GM18861 (cell line): ENCODE data around the gene KLK3.
"Not testable (repeated sequence)": the region's sequence is repeated elsewhere in the genome, so short reads cannot be mapped to it uniquely, and the experiment has no call there.

Experiments
- ATAC-seq: cut with Tn5 transposase; IDR thresholded peaks from one replicate; pipeline ENCODE4 v1.9.1; 2021; ENCODE audit not compliant: unreplicated experiment

KLK3 gene

DNA sequence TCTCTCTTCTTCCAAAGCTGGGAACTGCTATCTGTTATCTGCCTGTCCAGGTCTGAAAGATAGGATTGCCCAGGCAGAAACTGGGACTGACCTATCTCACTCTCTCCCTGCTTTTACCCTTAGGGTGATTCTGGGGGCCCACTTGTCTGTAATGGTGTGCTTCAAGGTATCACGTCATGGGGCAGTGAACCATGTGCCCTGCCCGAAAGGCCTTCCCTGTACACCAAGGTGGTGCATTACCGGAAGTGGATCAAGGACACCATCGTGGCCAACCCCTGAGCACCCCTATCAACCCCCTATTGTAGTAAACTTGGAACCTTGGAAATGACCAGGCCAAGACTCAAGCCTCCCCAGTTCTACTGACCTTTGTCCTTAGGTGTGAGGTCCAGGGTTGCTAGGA, 5.1 kb downstream of the KLK3 start:
- ATAC-seq: no peak

DNA sequence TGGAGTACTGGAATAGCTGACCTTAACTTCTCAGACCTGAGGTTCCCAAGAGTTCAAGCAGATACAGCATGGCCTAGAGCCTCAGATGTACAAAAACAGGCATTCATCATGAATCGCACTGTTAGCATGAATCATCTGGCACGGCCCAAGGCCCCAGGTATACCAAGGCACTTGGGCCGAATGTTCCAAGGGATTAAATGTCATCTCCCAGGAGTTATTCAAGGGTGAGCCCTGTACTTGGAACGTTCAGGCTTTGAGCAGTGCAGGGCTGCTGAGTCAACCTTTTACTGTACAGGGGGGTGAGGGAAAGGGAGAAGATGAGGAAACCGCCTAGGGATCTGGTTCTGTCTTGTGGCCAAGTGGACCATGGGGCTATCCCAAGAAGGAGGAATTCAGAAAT, 6.3 kb downstream of the KLK3 start:
- ATAC-seq: no peak

DNA sequence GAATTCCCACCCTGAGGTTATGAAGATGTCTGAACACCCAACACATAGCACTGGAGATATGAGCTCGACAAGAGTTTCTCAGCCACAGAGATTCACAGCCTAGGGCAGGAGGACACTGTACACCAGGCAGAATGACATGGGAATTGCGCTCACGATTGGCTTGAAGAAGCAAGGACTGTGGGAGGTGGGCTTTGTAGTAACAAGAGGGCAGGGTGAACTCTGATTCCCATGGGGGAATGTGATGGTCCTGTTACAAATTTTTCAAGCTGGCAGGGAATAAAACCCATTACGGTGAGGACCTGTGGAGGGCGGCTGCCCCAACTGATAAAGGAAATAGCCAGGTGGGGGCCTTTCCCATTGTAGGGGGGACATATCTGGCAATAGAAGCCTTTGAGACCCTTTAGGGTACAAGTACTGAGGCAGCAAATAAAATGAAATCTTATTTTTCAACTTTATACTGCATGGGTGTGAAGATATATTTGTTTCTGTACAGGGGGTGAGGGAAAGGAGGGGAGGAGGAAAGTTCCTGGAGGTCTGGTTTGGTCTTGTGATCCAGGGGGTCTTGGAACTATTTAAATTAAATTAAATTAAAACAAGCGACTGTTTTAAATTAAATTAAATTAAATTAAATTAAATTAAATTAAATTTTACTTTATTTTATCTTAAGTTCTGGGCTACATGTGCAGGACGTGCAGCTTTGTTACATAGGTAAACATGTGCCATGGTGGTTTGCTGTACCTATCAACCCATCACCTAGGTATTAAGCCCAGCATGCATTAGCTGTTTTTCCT, 7.0 kb downstream of the KLK3 start:
- ATAC-seq: no peak

- ATAC-seq: no peak
These were observed 14.8 kb downstream of the KLK3 start for GRCh38 chr19:50869479-50869878.

GRCh38 chr19:50870417-50871089, 15.8 kb downstream of the KLK3 start:
- ATAC-seq: no peak

GRCh38 chr19:50873056-50873455, 18.3 kb downstream of the KLK3 start, which contains the start of gene KLK2:
Gene KLK2 (plus strand): TSS chr19:50873439. CDS start chr19:50873474, 35 bp downstream.
- ATAC-seq: no peak

DNA sequence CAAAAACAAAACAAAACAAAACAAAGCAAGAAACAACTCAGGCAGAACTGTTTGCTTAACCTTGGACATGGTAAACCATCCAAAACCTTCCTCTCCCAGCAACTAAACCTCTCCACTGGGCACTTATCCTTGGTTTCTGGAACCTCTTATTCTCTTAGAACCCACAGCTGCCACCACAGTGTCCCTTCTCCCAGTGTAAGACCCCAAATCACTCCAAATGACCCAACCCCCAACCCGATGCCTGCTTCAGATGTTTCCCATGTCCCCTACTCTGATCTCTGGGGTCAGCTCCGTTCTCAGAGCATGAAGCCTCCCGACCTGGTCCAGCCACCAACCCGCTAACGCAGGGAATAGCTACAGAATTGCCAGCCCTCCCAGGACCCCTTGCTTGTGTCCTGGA, 19.5 kb downstream of the KLK3 start:
- no peak for ATAC-seq

DNA sequence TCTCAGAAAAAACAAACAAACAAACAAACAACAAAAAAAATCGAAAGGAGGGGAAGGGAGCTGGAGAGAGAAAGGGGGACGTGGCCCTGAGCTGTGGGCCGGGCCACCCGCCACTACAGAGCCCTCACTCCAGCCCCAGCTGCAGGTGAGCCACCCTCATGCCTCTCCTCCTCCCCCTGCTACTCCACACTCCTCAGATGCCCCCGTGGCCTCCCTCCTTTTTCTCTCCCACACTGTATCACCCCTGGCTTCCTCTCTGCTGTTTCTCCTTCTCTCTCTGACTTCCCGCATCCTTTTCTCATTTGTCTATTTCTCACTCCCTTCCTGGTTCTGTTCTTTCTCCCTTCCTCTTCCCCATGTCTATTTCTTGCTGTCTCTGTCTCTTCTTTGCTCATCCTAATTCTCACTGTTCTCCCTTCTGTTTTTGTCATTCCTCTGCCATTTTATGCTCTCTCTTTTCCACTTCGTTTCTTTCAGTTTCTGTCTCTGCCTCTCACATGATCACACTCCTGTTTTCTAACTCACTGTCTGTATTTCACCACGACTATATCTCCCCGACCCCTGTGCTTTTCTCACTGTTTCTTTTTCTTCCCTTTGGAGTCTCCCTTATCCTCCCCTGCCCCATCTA, 21.2 kb downstream of the KLK3 start:
- ATAC-seq: no peak

DNA sequence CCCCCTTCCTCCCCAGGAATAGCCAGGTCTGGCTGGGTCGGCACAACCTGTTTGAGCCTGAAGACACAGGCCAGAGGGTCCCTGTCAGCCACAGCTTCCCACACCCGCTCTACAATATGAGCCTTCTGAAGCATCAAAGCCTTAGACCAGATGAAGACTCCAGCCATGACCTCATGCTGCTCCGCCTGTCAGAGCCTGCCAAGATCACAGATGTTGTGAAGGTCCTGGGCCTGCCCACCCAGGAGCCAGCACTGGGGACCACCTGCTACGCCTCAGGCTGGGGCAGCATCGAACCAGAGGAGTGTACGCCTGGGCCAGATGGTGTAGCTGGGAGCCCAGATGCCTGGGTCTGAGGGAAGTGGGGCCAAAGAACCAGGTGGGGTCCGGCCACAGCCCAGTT, 21.7 kb downstream of the KLK3 start:
- no peak for ATAC-seq

- no peak for ATAC-seq
These were observed 22.6 kb downstream of the KLK3 start for GRCh38 chr19:50877338-50877737.

GRCh38 chr19:50878851-50879250, 24.1 kb downstream of the KLK3 start:
- no peak for ATAC-seq

DNA sequence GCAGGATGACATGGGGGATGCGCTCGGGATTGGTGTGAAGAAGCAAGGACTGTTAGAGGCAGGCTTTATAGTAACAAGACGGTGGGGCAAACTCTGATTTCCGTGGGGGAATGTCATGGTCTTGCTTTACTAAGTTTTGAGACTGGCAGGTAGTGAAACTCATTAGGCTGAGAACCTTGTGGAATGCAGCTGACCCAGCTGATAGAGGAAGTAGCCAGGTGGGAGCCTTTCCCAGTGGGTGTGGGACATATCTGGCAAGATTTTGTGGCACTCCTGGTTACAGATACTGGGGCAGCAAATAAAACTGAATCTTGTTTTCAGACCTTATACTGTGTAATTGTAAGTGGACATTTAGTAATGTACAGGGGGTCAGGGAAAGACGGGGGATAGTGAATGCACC, 25.5 kb downstream of the KLK3 start:
- no peak for ATAC-seq

GRCh38 chr19:50882188-50882587, 27.5 kb downstream of the KLK3 start:
- ATAC-seq: no peak

- no peak for ATAC-seq
These were observed 34.9 kb downstream of the KLK3 start for GRCh38 chr19:50889638-50890037.

GRCh38 chr19:50890422-50891252, 35.9 kb downstream of the KLK3 start:
- ATAC-seq: no peak

GRCh38 chr19:50891253-50891625, 36.5 kb downstream of the KLK3 start:
- ATAC-seq: no peak

DNA sequence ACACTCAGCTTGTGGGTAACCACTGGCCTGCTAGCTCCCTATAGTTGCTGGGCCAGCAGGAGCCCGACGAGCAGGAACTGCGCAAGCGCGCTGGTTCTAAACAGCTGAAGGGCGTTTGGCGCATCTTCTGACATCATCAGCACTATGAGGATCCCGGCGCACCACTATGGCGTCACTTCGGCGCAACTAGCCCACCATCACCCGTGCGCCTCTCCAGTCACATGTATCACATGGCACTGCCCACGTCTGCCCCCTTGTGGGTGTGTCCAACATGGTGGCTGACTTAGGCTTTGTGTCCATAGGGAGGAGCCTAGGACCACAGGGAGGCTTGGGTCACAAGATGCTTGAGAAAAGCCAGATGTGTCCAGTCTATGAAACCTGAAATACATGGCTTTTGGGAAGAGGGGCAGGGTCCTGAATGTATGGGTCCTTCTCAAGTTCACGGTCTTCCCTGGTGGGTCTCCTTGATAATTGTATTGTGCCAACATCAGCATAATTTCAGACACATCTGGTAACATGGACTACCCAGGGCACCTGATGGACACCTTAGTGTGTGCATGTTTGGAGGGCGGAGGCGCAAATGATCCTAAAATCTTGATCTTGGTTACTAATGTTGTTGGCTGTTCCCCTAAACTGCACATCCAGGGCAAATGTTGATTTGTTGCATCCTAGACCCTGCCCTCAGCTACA, 38.5 kb downstream of the KLK3 start:
- ATAC-seq: no peak

GRCh38 chr19:50894478-50895356, 40.0 kb downstream of the KLK3 start:
- no peak for ATAC-seq

DNA sequence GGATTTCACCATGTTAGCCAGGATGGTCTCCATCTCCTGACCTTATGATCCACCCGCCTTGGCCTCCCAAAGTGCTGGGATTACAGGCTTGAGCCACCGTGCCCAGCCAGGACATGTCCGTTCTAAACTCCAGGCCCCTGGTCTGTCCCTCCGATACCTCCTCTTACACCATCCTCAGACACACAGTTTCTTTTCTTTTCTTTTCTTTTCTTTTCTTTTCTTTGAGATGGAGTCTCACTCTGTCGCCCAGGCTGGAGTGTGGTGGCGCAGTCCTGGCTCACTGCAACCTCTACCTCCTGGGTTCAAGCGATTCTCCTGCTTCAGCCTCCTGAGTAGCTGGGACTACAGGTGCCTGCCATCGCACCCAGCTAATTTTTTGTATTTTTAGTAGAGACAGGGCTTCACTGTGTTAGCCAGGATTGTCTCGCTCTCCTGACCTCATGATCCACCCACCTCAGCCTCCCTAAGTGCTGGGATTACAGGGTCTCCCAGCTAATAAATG, 41.4 kb downstream of the KLK3 start:
- not testable (repeated sequence) for ATAC-seq
